Common myeloid progenitor, CD34-positive (primary cell): ENCODE results near the gene CDH4.

Experiments used
- CTCF ChIA-PET: fragments of 350-600 bp; sonication (Branson Sonifier 250); formaldehyde crosslinking; loops from one replicate; lab custom pipeline; 2021; ENCODE audit warnings: antibody characterized with exemption; lab: Charles Lee
- POLR2A ChIA-PET: fragments of 350-600 bp; sonication (Branson Sonifier 250); formaldehyde crosslinking; loops from one replicate; lab custom pipeline; 2021; ENCODE audit warnings: antibody characterized with exemption; lab: Charles Lee
- DNase-seq, 3 donors: peaks; one replicate each; pipeline versions ENCODE4 v3.0.0 to v3.0.0-alpha.2; 2013
- H3K27ac ChIP-seq, 2 experiments: 1 replicate in 1 of 2; 2 replicates in 1 of 2; pipeline ENCODE4 v1.7.0; 2013; ENCODE audit warnings: inconsistent platforms in 2 of 2, low read length in 2 of 2, mild to moderate bottlenecking in 2 of 2, low read depth in 1 of 2, moderate library complexity in 1 of 2; ENCODE audit not compliant: severe bottlenecking in 2 of 2, insufficient read depth in 1 of 2, poor library complexity in 1 of 2
- H3K27me3 ChIP-seq, 5 experiments: replicated peaks in 2 of 5; 1 replicate in 3 of 5; 2 replicates in 2 of 5; pipeline versions ENCODE4 v1.6.1 to v1.7.0; 2013; ENCODE audit warnings: low read length in 4 of 5, mild to moderate bottlenecking in 2 of 5, moderate library complexity in 2 of 5, inconsistent platforms in 1 of 5; ENCODE audit not compliant: insufficient read depth in 5 of 5, control insufficient read depth in 4 of 5
- H3K36me3 ChIP-seq, 4 experiments: 1 replicate in 2 of 4; 2 replicates in 2 of 4; pipeline versions ENCODE4 v1.6.1 to v1.7.0; 2013; ENCODE audit warnings: low read length in 3 of 4, control low read depth in 1 of 4, mild to moderate bottlenecking in 1 of 4; ENCODE audit not compliant: control insufficient read depth in 4 of 4, insufficient read depth in 4 of 4
- H3K4me1 ChIP-seq, 4 experiments: 1 replicate in 3 of 4; 2 replicates in 1 of 4; pipeline versions ENCODE4 v1.6.1 to v1.7.1; 2013; ENCODE audit warnings: low read length in 3 of 4, mild to moderate bottlenecking in 3 of 4, control low read depth in 1 of 4, inconsistent platforms in 1 of 4, moderate library complexity in 1 of 4; ENCODE audit not compliant: control insufficient read depth in 4 of 4, insufficient read depth in 4 of 4; ENCODE audit errors: control extremely low read depth in 1 of 4
- H3K4me3 ChIP-seq, 7 experiments: 1 replicate in 4 of 7; 2 replicates in 3 of 7; pipeline versions ENCODE4 v1.5.1 to v1.7.0; 2013; ENCODE audit warnings: mild to moderate bottlenecking in 7 of 7, low read length in 6 of 7, moderate library complexity in 6 of 7, inconsistent platforms in 2 of 7, low read depth in 2 of 7, control low read depth in 1 of 7; ENCODE audit not compliant: insufficient read depth in 4 of 7, control insufficient read depth in 1 of 7; ENCODE audit errors: extremely low read depth in 1 of 7
- H3K9me3 ChIP-seq, 5 experiments: 1 replicate in 4 of 5; 2 replicates in 1 of 5; pipeline versions ENCODE4 v1.6.1 to v1.7.1; 2013; ENCODE audit warnings: low read length in 4 of 5, mild to moderate bottlenecking in 2 of 5, inconsistent platforms in 1 of 5, low read depth in 1 of 5, moderate library complexity in 1 of 5; ENCODE audit not compliant: control insufficient read depth in 4 of 5, insufficient read depth in 2 of 5; ENCODE audit errors: control extremely low read depth in 1 of 5
- WGBS: methylation state at CpG from one replicate; pipeline ENCODE4 v1.1.5; 2013; ENCODE audit not compliant: insufficient coverage; 5-methylcytosine and 5-hydroxymethylcytosine counted together

CDH4 gene

DNA sequence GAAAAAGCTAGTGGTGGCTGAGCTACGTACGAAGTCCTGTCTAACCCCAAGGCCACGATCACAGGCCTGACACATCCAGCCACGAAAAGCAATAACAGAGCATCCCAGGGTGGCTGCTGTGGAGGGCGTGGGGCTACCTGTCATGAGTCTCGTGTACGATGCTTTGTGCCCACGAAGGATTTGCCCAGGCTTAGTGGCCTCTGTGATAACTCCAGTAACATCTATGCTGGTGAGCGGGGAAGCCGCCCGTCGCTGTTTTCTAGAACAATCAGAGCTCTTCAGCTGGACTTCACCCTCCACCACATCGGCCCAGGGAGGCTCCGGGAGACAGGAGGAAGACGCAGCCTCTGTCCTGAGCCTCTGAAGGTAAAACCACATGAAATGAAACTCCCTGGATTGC is 563.1 kb downstream of the CDH4 start:
- ChIA-PET POLR2A (no interaction called here), CTCF (interaction anchor here (1.1 kb wide), 1 partner anchor 10 kb away, joined by 3 read pairs; no protein-coding TSS in a partner anchor)
- 91% methylated on average over 14 of the region's 15 CpGs for WGBS
- Histone ChIP-seq H3K9me3 (peaks cover 0 to 6% (median 0%) of the 10 kb centered on the region in 5 experiments), H3K4me1 (peaks cover 0 to 3% (median 0%) of the 10 kb centered on the region in 4 experiments), H3K27ac (no peak overlapping the region), H3K4me3 (no peak overlapping the region), H3K27me3 (peaks cover 0 to 9% (median 0%) of the 10 kb centered on the region in 5 experiments), H3K36me3 (no peaks in the 10 kb centered on the region)
- no peak for DNase-seq

DNA sequence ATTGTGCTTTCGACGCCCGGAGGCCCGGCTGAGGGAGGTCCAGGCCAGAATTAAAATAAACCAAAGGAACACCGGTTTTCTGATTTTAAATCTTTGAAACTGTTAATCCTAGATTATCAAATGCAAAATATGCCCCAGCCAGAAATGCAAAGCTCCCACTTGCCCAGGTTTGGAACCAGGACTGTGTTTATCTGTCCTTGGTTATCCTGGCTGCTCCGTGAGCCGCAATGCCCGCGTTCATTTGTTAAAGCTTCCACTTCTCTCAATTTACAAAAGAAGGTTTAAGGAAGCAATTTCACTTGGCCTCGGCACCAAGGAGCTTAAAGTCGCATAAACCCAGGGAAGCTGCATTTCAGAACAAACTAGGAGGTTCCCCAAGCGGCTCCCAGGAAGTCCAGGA is 563.6 kb downstream of the CDH4 start:
- POLR2A ChIA-PET, result no interaction called here
- CTCF ChIA-PET, result interaction anchor here (1.1 kb wide), 1 partner anchor 10 kb away, joined by 3 read pairs; no protein-coding TSS in a partner anchor
- DNase-seq, result no peak
- peaks cover 0 to 6% (median 0%) of the 10 kb centered on the region in 5 experiments for H3K9me3 ChIP-seq
- peaks cover 0 to 9% (median 0%) of the 10 kb centered on the region in 5 experiments for H3K27me3 ChIP-seq
- H3K36me3 ChIP-seq, result no peaks in the 10 kb centered on the region
- H3K4me3 ChIP-seq, result no peak overlapping the region
- WGBS, result 77% methylated on average over 8 of the region's 12 CpGs
- H3K27ac ChIP-seq, result no peak overlapping the region
- peaks cover 0 to 3% (median 0%) of the 10 kb centered on the region in 4 experiments for H3K4me1 ChIP-seq

GRCh38 chr20:61816606-61817460 is 564.8 kb downstream of the CDH4 start:
- peaks cover 0 to 9% (median 0%) of the 10 kb centered on the region in 5 experiments for H3K27me3 ChIP-seq
- ChIA-PET POLR2A (no interaction called here), CTCF (no interaction called here)
- WGBS, result 97% methylated on average over 20 of the region's 25 CpGs
- no peak overlapping the region for H3K27ac ChIP-seq
- DNase-seq, result peak in 1 of 3 donors; percentile 6
- H3K4me1 ChIP-seq, result peaks cover 0 to 3% (median 0%) of the 10 kb centered on the region in 4 experiments
- peaks cover 0 to 9% (median 0%) of the 10 kb centered on the region in 5 experiments for H3K9me3 ChIP-seq
- no peaks in the 10 kb centered on the region for H3K36me3 ChIP-seq
- no peak overlapping the region for H3K4me3 ChIP-seq

- no peak overlapping the region for H3K4me3 ChIP-seq
- H3K36me3 ChIP-seq, result no peaks in the 10 kb centered on the region
- no peak for DNase-seq
- H3K27me3 ChIP-seq, result peaks cover 0 to 9% (median 0%) of the 10 kb centered on the region in 5 experiments
- H3K27ac ChIP-seq, result no peak overlapping the region
- peaks cover 0 to 3% (median 0%) of the 10 kb centered on the region in 4 experiments for H3K4me1 ChIP-seq
- CTCF ChIA-PET, result no interaction called here
- WGBS, result 95% methylated on average over 13 of the region's 13 CpGs
- H3K9me3 ChIP-seq, result peaks cover 0 to 9% (median 0%) of the 10 kb centered on the region in 5 experiments
- POLR2A ChIA-PET, result no interaction called here
Measured at GRCh38 chr20:61817575-61817974, 565.5 kb downstream of the CDH4 start.

GRCh38 chr20:61818746-61819573 is 566.9 kb downstream of the CDH4 start:
- DNase-seq, result no peak
- 91% methylated on average over 28 of the region's 32 CpGs for WGBS
- no peaks in the 10 kb centered on the region for H3K36me3 ChIP-seq
- POLR2A ChIA-PET, result no interaction called here
- H3K9me3 ChIP-seq, result peaks cover 0 to 16% (median 0%) of the 10 kb centered on the region in 5 experiments
- H3K27ac ChIP-seq, result no peak overlapping the region
- H3K27me3 ChIP-seq, result peaks cover 0 to 9% (median 0%) of the 10 kb centered on the region in 5 experiments
- H3K4me1 ChIP-seq, result peaks cover 0 to 3% (median 0%) of the 10 kb centered on the region in 4 experiments
- CTCF ChIA-PET, result no interaction called here
- no peak overlapping the region for H3K4me3 ChIP-seq

GRCh38 chr20:61819574-61819846 is 567.4 kb downstream of the CDH4 start:
- ChIA-PET POLR2A (no interaction called here), CTCF (no interaction called here)
- Histone ChIP-seq H3K4me3 (no peak overlapping the region), H3K36me3 (no peaks in the 10 kb centered on the region), H3K9me3 (peaks cover 0 to 16% (median 0%) of the 10 kb centered on the region in 5 experiments), H3K4me1 (peaks cover 0 to 3% (median 0%) of the 10 kb centered on the region in 4 experiments), H3K27ac (no peak overlapping the region), H3K27me3 (peaks cover 0 to 5% (median 0%) of the 10 kb centered on the region in 5 experiments)
- no peak for DNase-seq
- 100% methylated on average over 1 of the region's 3 CpGs for WGBS
